Measurements from ENCODE around the gene SMG7.

Gene SMG7

DNA sequence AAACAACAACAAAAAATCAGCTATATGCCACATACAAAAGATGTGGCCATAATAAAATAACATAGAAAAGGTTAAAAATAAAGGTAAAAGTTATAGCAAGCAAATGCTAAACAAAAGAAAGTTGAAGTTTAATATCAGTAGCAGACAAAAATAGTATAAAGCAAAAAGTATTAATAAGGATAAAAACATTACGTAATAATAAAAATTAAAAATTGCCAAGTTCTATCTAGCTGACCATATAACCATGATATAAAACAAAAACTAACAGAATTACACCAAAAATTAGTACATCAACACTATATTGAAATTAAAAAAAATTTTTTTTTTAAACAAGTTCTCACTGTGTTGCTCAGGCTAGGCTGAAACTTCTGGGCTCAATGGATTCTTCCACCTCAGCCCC lies 15.5 kb upstream of the SMG7 start (continued):
- TF ChIP-seq ZNF280D (tag by site-specific recombination; IDR thresholded peaks at IDR 0.05) (no peak), ZNF423 (tag by site-specific recombination; IDR thresholded peaks at IDR 0.05) (no peak), YY2 (tag by site-specific recombination; IDR thresholded peaks at IDR 0.05) (no peak)

DNA sequence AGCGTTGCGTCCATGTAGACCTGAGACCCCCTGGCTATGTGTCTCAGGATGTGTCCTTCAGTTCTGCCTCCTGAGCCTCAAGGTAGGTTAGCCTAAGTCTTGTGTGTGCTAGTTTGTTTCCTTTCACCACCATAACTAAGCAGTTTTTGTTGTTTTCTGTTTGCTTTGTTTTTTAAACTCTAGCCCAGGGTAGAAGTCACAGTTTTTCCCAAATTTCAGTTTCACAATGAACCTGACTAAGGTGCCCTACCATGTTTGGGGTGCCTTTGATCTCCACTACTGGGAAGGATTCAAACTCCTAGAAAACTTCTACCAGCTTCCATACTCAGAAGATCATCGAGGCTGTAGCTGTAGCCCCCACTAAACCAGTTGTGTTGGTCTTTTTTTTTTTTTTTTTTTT lies 14.8 kb upstream of the SMG7 start:
- ChIA-PET CTCF (no interaction called here), POLR2A (no interaction called here)
- Histone ChIP-seq H3K36me3 (ENCODE audit: control insufficient read depth in 2 of 2, insufficient read depth in 1 of 2, low read length in 2 of 2) (no peaks in the 10 kb centered on the region), H3K27ac (ENCODE audit: extremely low read depth, low read depth, low read length) (no peak overlapping the region), H3K9me3 (ENCODE audit: control insufficient read depth, insufficient read depth, low read depth, low read length) (no peaks in the 10 kb centered on the region), H3K4me1 (ENCODE audit: control insufficient read depth, insufficient read depth, low read length) (no peaks in the 10 kb centered on the region), H3K4me3 (ENCODE audit: low read depth, low read length) (no peak overlapping the region)
- TF ChIP-seq KLF7 (tag by site-specific recombination; IDR thresholded peaks at IDR 0.05; ENCODE audit: borderline replicate concordance) (no peak), ZNF335 (tag by site-specific recombination; conservative IDR thresholded peaks at IDR 0.05) (no peak), ZBTB49 (tag by site-specific recombination; IDR thresholded peaks at IDR 0.05; ENCODE audit: low read depth) (no peak)

DNA sequence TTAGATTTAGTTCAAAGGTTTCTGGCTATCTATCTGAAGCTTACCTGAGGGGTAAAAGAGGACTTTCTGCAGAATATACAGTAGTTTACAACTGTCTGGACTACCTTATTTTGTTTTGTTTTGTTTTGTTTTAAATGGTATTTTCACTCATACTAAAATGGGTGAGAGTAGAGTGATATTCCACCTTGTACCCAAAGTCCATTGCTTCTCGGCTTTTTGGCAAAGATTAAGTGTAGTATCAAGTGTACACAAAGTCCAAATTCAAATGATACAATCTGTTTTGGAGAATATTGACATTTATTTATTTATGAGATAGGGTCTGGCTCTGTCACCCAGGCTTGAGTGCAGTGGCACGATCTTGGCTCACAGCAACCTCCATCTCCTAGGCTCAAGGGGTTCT lies 11.7 kb upstream of the SMG7 start:
- H3K4me3 ChIP-seq (ENCODE audit: low read depth, low read length), result no peak overlapping the region
- TF ChIP-seq ZNF768 (tag by site-specific recombination; IDR thresholded peaks at IDR 0.05), result no peak
- TF ChIP-seq ZNF157 (tag by site-specific recombination; IDR thresholded peaks at IDR 0.05), result no peak
- TF ChIP-seq, protein P1, sequence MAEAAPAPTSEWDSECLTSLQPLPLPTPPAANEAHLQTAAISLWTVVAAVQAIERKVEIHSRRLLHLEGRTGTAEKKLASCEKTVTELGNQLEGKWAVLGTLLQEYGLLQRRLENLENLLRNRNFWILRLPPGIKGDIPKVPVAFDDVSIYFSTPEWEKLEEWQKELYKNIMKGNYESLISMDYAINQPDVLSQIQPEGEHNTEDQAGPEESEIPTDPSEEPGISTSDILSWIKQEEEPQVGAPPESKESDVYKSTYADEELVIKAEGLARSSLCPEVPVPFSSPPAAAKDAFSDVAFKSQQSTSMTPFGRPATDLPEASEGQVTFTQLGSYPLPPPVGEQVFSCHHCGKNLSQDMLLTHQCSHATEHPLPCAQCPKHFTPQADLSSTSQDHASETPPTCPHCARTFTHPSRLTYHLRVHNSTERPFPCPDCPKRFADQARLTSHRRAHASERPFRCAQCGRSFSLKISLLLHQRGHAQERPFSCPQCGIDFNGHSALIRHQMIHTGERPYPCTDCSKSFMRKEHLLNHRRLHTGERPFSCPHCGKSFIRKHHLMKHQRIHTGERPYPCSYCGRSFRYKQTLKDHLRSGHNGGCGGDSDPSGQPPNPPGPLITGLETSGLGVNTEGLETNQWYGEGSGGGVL (tag by site-specific recombination; IDR thresholded peaks at IDR 0.05), result no peak
- no peak for TF ChIP-seq ZNF221 (tag by site-specific recombination; IDR thresholded peaks at IDR 0.05; ENCODE audit: borderline replicate concordance)
- TF ChIP-seq ZNF555 (tag by site-specific recombination; conservative IDR thresholded peaks at IDR 0.05), result no peak
- no peak for TF ChIP-seq ZNF610 (tag by site-specific recombination; IDR thresholded peaks at IDR 0.05; ENCODE audit: borderline replicate concordance)
- TF ChIP-seq ZNF837 (tag by site-specific recombination; IDR thresholded peaks at IDR 0.05), result no peak
- TF ChIP-seq SCRT2 (tag by site-specific recombination; IDR thresholded peaks at IDR 0.05), result no peak
- TF ChIP-seq GFI1B (tag by site-specific recombination; IDR thresholded peaks at IDR 0.05), result no peak
- no peak for TF ChIP-seq BCL11A (tag by site-specific recombination; IDR thresholded peaks at IDR 0.05; ENCODE audit: low read depth)
- no peak for TF ChIP-seq ZNF23 (tag by site-specific recombination; IDR thresholded peaks at IDR 0.05; ENCODE audit: borderline replicate concordance)
- no peak for TF ChIP-seq ZFHX2 (tag by site-specific recombination; conservative IDR thresholded peaks at IDR 0.05)
- TF ChIP-seq ZNF626 (tag by site-specific recombination; IDR thresholded peaks at IDR 0.05), result no peak
- no peak for TF ChIP-seq ZNF473 (tag by site-specific recombination; IDR thresholded peaks at IDR 0.05)
- no peak for TF ChIP-seq ZBTB49 (tag by site-specific recombination; IDR thresholded peaks at IDR 0.05; ENCODE audit: low read depth)
- no peak for TF ChIP-seq IKZF3 (tag by site-specific recombination; IDR thresholded peaks at IDR 0.05)
- H3K9me3 ChIP-seq (ENCODE audit: control insufficient read depth, insufficient read depth, low read depth, low read length), result no peaks in the 10 kb centered on the region
- no peak overlapping the region for H3K27ac ChIP-seq (ENCODE audit: extremely low read depth, low read depth, low read length)
- ChIA-PET CTCF (no interaction called here), POLR2A (no interaction called here)
- no peaks in the 10 kb centered on the region for H3K4me1 ChIP-seq (ENCODE audit: control insufficient read depth, insufficient read depth, low read length)
- no peaks in the 10 kb centered on the region for H3K36me3 ChIP-seq (ENCODE audit: control insufficient read depth in 2 of 2, insufficient read depth in 1 of 2, low read length in 2 of 2)

All from HEK293 (cell line).